Liver (tissue), 9 donors: ENCODE data around the gene LKAAEAR1. TPM values are rescaled to one million over a fixed set of nuclear protein-coding genes. Genes with fewer than 3 reads are reported as not detected.

ENCODE experiments used
- DNase-seq: peaks from one replicate; pipeline ENCODE4 v3.0.0-alpha.2; 2017; ENCODE audit warnings: low spot score
- H3K27ac ChIP-seq, 2 donors: one replicate each; pipeline ENCODE4 v1.7.0; 2013; ENCODE audit warnings: inconsistent platforms in 2 of 2, low read length in 2 of 2, control low read depth in 1 of 2, low read depth in 1 of 2, mild to moderate bottlenecking in 1 of 2
- H3K27me3 ChIP-seq, 4 donors: one replicate each; pipeline versions ENCODE4 v1.6.1 to v1.7.0; 2013; ENCODE audit warnings: low read length in 3 of 4, inconsistent platforms in 1 of 4, mild to moderate bottlenecking in 1 of 4, moderate library complexity in 1 of 4; ENCODE audit not compliant: control insufficient read depth in 4 of 4, insufficient read depth in 4 of 4
- H3K36me3 ChIP-seq, 4 donors: one replicate each; pipeline versions ENCODE4 v1.6.1 to v1.7.0; 2013; ENCODE audit warnings: low read length in 3 of 4, mild to moderate bottlenecking in 3 of 4, low read depth in 1 of 4, moderate library complexity in 1 of 4; ENCODE audit not compliant: control insufficient read depth in 4 of 4, insufficient read depth in 3 of 4
- H3K4me1 ChIP-seq, 4 donors: one replicate each; pipeline versions ENCODE4 v1.6.1 to v1.7.0; 2013; ENCODE audit warnings: low read length in 3 of 4, mild to moderate bottlenecking in 3 of 4, moderate library complexity in 1 of 4; ENCODE audit not compliant: control insufficient read depth in 4 of 4, insufficient read depth in 4 of 4
- H3K4me3 ChIP-seq, 3 donors: one replicate each; pipeline versions ENCODE4 v1.6.1 to v1.7.0; 2013; ENCODE audit warnings: low read length in 3 of 3, control low read depth in 1 of 3, low read depth in 1 of 3, mild to moderate bottlenecking in 1 of 3
- H3K9ac ChIP-seq, 2 donors: one replicate each; pipeline ENCODE4 v1.7.0; 2013; ENCODE audit warnings: low read length in 2 of 2, mild to moderate bottlenecking in 2 of 2, moderate library complexity in 2 of 2, control low read depth in 1 of 2, low read depth in 1 of 2
- H3K9me3 ChIP-seq, 4 donors: one replicate each; pipeline versions ENCODE4 v1.6.1 to v1.7.0; 2013; ENCODE audit warnings: low read length in 3 of 4; ENCODE audit not compliant: control insufficient read depth in 4 of 4
- EGR1 ChIP-seq, 2 donors: IDR thresholded peaks; 2 replicates each; pipeline ENCODE4 v1.6.1; 2016 to 2018; ENCODE audit warnings: antibody characterized with exemption in 2 of 2, low read depth in 2 of 2
- FOXA1 ChIP-seq: IDR thresholded peaks from 2 replicates; pipeline ENCODE4 v1.6.1; 2016; ENCODE audit warnings: antibody characterized with exemption
- FOXA2 ChIP-seq: IDR thresholded peaks from 2 replicates; pipeline ENCODE4 v1.6.1; 2016; ENCODE audit warnings: antibody characterized with exemption
- GABPA ChIP-seq, 2 donors: IDR thresholded peaks in 1 of 2; conservative IDR thresholded peaks in 1 of 2; 2 replicates each; pipeline ENCODE4 v1.6.1; 2016; ENCODE audit warnings: antibody characterized with exemption in 2 of 2, mild to moderate bottlenecking in 1 of 2, moderate library complexity in 1 of 2
- HNF4A ChIP-seq, 2 donors: conservative IDR thresholded peaks; 2 replicates each; pipeline ENCODE4 v1.6.1; 2016; ENCODE audit warnings: antibody characterized with exemption in 2 of 2, mild to moderate bottlenecking in 2 of 2
- HNF4G ChIP-seq: IDR thresholded peaks from 2 replicates; pipeline ENCODE4 v1.6.1; 2016; ENCODE audit warnings: antibody characterized with exemption
- JUND ChIP-seq, 2 donors: IDR thresholded peaks; 2 replicates each; pipeline ENCODE4 v1.6.1; 2016; ENCODE audit warnings: antibody characterized with exemption in 2 of 2
- NR2F2 ChIP-seq: IDR thresholded peaks from 2 replicates; pipeline ENCODE4 v1.6.1; 2016; ENCODE audit warnings: antibody characterized with exemption
- RAD21 ChIP-seq, 2 donors: IDR thresholded peaks; 2 replicates each; pipeline ENCODE4 v1.6.1; 2016; ENCODE audit warnings: antibody characterized with exemption in 2 of 2, mild to moderate bottlenecking in 2 of 2
- RXRA ChIP-seq, 2 donors: IDR thresholded peaks; 2 replicates each; pipeline ENCODE4 v1.6.1; 2017 to 2018; ENCODE audit warnings: antibody characterized with exemption in 2 of 2, mild to moderate bottlenecking in 1 of 2
- SP1 ChIP-seq: IDR thresholded peaks from 2 replicates; pipeline ENCODE4 v1.6.1; 2018; ENCODE audit warnings: antibody characterized with exemption, mild to moderate bottlenecking
- TAF1 ChIP-seq: conservative IDR thresholded peaks from 2 replicates; pipeline ENCODE4 v1.6.1; 2016; ENCODE audit warnings: antibody characterized with exemption, mild to moderate bottlenecking
- YY1 ChIP-seq: IDR thresholded peaks from 2 replicates; pipeline ENCODE4 v1.6.1; 2016; ENCODE audit warnings: antibody characterized with exemption, mild to moderate bottlenecking
- WGBS: extraction: QIAGEN DNeasy Blood & Tissue Kit; methylation state at CpG from one replicate; pipeline ENCODE4 v1.1.7; 2013; 5-methylcytosine and 5-hydroxymethylcytosine counted together
- polyA plus RNA-seq, 2 donors: library from polyadenylated mRNA; stranded (reverse) in 1 of 2; unstranded in 1 of 2; fragments of 200-250 nt in 1 of 2; fragments of >200 nt in 1 of 2; fragmentation: Nextera tagmentation in 1 of 2; extraction: Ambion mirVana in 1 of 2; gene quantifications; one replicate each; pipeline versions ENCODE4 v1.2.1 to v1.2.3, GENCODE V29; 2013 to 2015
- total RNA-seq, 2 donors: library from RNA; depleted of rRNA; stranded (reverse); fragments of >200 nt; gene quantifications; one replicate each; pipeline ENCODE4 v1.2.3, GENCODE V29; 2014
- TF ChIP-seq, protein P1 (sequence below): IDR thresholded peaks from 2 replicates; pipeline ENCODE4 v1.6.1; 2016; ENCODE audit warnings: antibody characterized with exemption
- TF ChIP-seq, protein P2 (sequence below): IDR thresholded peaks from 2 replicates; pipeline ENCODE4 v1.6.1; 2016; ENCODE audit warnings: antibody characterized with exemption
- TF ChIP-seq, protein P3 (sequence below): fragments of 150-350 bp; IDR thresholded peaks from 2 replicates; pipeline ENCODE4 v1.5.1; 2017; ENCODE audit warnings: improper control_type of control experiment, low read depth, low read length; ENCODE audit not compliant: missing input control
- TF ChIP-seq, protein P4 (sequence below): IDR thresholded peaks from 2 replicates; pipeline ENCODE4 v1.6.1; 2016; ENCODE audit warnings: antibody characterized with exemption
- TF ChIP-seq, protein P5 (sequence below): IDR thresholded peaks from 2 replicates; pipeline ENCODE4 v1.6.1; 2016; ENCODE audit warnings: antibody characterized with exemption, mild to moderate bottlenecking
- donor health status: healthy.
- donor health status: healthy.
- donor health status: healthy.
- donor health status: healthy.
- donor health status: healthy.

Gene LKAAEAR1
- total and polyA plus RNA-seq, 4 donors, result 0.08 TPM; not detected in 3

DNA sequence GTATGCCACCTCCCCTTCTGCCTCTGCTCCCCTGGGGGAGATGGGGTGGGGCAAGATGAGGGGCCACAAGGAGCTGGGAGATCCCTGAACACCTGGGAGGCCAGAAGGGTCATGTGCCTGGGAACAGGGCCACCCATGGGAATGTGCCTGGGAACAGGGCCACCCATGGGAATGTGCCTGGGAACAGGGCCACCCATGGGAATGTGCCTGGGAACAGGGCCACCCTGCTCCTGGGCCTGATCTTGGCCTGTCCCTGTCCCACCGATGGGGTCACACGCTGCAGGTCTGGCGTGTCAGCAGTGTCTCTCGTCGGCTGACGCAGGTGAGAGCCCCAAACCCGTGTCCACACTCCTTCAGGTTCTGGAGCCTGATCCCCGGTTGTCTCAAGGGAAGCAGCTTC, 9.2 kb downstream of the LKAAEAR1 start:
- H3K36me3 ChIP-seq, result peaks cover 0 to 10% (median 0%) of the 10 kb centered on the region in 4 donors
- H3K27ac ChIP-seq, result no peak overlapping the region
- no peak overlapping the region for H3K9ac ChIP-seq
- no peak for DNase-seq
- H3K4me3 ChIP-seq, result no peak overlapping the region
- H3K9me3 ChIP-seq, result no peaks in the 10 kb centered on the region
- TF ChIP-seq, protein P1, sequence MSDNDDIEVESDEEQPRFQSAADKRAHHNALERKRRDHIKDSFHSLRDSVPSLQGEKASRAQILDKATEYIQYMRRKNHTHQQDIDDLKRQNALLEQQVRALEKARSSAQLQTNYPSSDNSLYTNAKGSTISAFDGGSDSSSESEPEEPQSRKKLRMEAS, result no peak
- TF ChIP-seq HNF4A (conservative IDR thresholded peaks at IDR 0.05) (no peak), SP1 (no peak), FOXA2 (no peak)
- TF ChIP-seq, protein P2, sequence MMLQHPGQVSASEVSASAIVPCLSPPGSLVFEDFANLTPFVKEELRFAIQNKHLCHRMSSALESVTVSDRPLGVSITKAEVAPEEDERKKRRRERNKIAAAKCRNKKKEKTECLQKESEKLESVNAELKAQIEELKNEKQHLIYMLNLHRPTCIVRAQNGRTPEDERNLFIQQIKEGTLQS, result no peak
- H3K27me3 ChIP-seq, result no peaks in the 10 kb centered on the region
- peaks cover 5 to 19% (median 9%) of the 10 kb centered on the region in 4 donors for H3K4me1 ChIP-seq
- WGBS, result 94% methylated on average over 8 of the region's 8 CpGs

DNA sequence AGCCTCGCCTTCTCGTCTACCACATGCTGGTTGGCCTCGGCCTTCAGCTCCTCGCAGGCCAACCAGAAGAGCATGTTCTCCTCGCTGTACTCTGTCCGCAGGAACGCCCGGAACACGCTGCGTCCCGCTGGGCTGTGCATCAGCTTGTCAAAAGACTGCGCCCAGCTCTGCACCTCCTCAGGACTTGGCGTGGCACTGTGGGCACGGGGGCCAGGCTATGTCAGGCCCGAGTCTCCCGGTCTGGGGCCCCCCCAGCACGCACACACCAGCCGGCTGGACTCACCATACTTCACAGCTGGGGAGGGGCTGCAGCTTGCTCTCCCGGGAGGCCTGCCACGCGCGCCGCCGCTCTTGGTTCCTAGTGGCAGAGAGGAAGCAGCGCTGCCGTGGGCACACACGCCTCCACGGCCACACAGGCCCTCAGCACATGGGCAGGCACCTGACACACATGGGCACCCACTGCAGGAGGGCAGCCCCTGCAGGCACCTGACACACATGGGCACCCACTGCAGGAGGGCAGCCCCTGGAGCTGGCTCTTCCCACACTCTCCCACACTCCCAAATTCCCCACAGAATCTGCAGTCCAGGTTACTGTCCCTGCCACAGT, 9.9 kb downstream of the LKAAEAR1 start:
- H3K27ac ChIP-seq, result no peak overlapping the region
- 95% methylated on average over 28 of the region's 28 CpGs for WGBS
- no peak overlapping the region for H3K9ac ChIP-seq
- TF ChIP-seq, protein P2, result no peak
- TF ChIP-seq FOXA2 (no peak), YY1 (no peak), RXRA (IDR thresholded peaks at IDR 0.05) (no peak), HNF4G (no peak), NR2F2 (no peak), JUND (IDR thresholded peaks at IDR 0.05) (no peak), FOXA1 (no peak), TAF1 (no peak), SP1 (no peak), RAD21 (IDR thresholded peaks at IDR 0.05) (no peak), GABPA (IDR thresholded peaks at IDR 0.05 in 1 of 2, conservative IDR thresholded peaks at IDR 0.05 in 1 of 2) (no peak), HNF4A (conservative IDR thresholded peaks at IDR 0.05) (no peak), EGR1 (IDR thresholded peaks at IDR 0.05; ENCODE audit: low read depth in 2 of 2) (no peak)
- TF ChIP-seq, protein P3, sequence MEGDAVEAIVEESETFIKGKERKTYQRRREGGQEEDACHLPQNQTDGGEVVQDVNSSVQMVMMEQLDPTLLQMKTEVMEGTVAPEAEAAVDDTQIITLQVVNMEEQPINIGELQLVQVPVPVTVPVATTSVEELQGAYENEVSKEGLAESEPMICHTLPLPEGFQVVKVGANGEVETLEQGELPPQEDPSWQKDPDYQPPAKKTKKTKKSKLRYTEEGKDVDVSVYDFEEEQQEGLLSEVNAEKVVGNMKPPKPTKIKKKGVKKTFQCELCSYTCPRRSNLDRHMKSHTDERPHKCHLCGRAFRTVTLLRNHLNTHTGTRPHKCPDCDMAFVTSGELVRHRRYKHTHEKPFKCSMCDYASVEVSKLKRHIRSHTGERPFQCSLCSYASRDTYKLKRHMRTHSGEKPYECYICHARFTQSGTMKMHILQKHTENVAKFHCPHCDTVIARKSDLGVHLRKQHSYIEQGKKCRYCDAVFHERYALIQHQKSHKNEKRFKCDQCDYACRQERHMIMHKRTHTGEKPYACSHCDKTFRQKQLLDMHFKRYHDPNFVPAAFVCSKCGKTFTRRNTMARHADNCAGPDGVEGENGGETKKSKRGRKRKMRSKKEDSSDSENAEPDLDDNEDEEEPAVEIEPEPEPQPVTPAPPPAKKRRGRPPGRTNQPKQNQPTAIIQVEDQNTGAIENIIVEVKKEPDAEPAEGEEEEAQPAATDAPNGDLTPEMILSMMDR, result no peak
- TF ChIP-seq, protein P4, sequence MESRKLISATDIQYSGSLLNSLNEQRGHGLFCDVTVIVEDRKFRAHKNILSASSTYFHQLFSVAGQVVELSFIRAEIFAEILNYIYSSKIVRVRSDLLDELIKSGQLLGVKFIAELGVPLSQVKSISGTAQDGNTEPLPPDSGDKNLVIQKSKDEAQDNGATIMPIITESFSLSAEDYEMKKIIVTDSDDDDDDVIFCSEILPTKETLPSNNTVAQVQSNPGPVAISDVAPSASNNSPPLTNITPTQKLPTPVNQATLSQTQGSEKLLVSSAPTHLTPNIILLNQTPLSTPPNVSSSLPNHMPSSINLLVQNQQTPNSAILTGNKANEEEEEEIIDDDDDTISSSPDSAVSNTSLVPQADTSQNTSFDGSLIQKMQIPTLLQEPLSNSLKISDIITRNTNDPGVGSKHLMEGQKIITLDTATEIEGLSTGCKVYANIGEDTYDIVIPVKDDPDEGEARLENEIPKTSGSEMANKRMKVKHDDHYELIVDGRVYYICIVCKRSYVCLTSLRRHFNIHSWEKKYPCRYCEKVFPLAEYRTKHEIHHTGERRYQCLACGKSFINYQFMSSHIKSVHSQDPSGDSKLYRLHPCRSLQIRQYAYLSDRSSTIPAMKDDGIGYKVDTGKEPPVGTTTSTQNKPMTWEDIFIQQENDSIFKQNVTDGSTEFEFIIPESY, result no peak
- TF ChIP-seq, protein P5, sequence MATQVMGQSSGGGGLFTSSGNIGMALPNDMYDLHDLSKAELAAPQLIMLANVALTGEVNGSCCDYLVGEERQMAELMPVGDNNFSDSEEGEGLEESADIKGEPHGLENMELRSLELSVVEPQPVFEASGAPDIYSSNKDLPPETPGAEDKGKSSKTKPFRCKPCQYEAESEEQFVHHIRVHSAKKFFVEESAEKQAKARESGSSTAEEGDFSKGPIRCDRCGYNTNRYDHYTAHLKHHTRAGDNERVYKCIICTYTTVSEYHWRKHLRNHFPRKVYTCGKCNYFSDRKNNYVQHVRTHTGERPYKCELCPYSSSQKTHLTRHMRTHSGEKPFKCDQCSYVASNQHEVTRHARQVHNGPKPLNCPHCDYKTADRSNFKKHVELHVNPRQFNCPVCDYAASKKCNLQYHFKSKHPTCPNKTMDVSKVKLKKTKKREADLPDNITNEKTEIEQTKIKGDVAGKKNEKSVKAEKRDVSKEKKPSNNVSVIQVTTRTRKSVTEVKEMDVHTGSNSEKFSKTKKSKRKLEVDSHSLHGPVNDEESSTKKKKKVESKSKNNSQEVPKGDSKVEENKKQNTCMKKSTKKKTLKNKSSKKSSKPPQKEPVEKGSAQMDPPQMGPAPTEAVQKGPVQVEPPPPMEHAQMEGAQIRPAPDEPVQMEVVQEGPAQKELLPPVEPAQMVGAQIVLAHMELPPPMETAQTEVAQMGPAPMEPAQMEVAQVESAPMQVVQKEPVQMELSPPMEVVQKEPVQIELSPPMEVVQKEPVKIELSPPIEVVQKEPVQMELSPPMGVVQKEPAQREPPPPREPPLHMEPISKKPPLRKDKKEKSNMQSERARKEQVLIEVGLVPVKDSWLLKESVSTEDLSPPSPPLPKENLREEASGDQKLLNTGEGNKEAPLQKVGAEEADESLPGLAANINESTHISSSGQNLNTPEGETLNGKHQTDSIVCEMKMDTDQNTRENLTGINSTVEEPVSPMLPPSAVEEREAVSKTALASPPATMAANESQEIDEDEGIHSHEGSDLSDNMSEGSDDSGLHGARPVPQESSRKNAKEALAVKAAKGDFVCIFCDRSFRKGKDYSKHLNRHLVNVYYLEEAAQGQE, result no peak
- TF ChIP-seq, protein P1, result no peak
- H3K4me3 ChIP-seq, result no peak overlapping the region
- H3K27me3 ChIP-seq, result no peaks in the 10 kb centered on the region
- H3K9me3 ChIP-seq, result no peaks in the 10 kb centered on the region
- peaks cover 0 to 10% (median 0%) of the 10 kb centered on the region in 4 donors for H3K36me3 ChIP-seq
- DNase-seq, result no peak
- peaks cover 3 to 17% (median 10%) of the 10 kb centered on the region in 4 donors for H3K4me1 ChIP-seq
